ENCODE results near the gene GPAM. TPM values are rescaled to one million over a fixed set of nuclear protein-coding genes. Genes with fewer than 3 reads are reported as not detected.
"Not testable (repeated sequence)": the region's sequence is repeated elsewhere in the genome, so short reads cannot be mapped to it uniquely, and the experiment has no call there.

The GPAM gene
- total RNA-seq, 4 donors from 2014 or later = 6.9 to 15.1 (median 10.9) TPM

DNA sequence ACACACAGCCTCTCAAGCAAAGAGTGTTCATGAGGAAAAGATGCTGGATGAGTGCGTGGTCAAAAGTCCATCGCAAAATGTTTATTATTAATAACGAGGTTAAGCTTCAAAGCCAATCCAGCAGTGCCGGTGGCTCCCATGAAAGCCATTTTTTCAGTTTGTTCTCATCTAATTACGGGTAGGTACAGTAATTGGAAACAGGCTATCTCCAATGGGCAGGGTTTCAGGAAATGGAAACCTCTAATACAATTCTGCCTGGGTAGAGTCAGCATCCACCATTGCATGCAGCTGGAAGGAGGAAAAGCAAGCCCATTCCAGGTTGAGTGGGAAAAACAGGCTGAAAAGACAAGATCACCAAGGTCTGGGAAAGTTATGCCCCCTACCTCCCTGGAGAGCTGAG, 57.4 kb downstream of the GPAM start:
- 49 to 66% methylated on average over 5 of the region's 5 CpGs for WGBS, 2 donors (ENCODE audit: low coverage in 1 of 2)
- ATAC-seq = no peak
- no peak overlapping the region for H3K4me3 ChIP-seq
- no peaks in the 10 kb centered on the region for H3K27me3 ChIP-seq
- H3K4me1 ChIP-seq = no peaks in the 10 kb centered on the region
- H3K27ac ChIP-seq = no peak overlapping the region
- no peaks in the 10 kb centered on the region for H3K36me3 ChIP-seq
- no peaks in the 10 kb centered on the region for H3K9me3 ChIP-seq
- TF ChIP-seq, protein P1, sequence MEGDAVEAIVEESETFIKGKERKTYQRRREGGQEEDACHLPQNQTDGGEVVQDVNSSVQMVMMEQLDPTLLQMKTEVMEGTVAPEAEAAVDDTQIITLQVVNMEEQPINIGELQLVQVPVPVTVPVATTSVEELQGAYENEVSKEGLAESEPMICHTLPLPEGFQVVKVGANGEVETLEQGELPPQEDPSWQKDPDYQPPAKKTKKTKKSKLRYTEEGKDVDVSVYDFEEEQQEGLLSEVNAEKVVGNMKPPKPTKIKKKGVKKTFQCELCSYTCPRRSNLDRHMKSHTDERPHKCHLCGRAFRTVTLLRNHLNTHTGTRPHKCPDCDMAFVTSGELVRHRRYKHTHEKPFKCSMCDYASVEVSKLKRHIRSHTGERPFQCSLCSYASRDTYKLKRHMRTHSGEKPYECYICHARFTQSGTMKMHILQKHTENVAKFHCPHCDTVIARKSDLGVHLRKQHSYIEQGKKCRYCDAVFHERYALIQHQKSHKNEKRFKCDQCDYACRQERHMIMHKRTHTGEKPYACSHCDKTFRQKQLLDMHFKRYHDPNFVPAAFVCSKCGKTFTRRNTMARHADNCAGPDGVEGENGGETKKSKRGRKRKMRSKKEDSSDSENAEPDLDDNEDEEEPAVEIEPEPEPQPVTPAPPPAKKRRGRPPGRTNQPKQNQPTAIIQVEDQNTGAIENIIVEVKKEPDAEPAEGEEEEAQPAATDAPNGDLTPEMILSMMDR (IDR thresholded peaks at IDR 0.05) = no peak

DNA sequence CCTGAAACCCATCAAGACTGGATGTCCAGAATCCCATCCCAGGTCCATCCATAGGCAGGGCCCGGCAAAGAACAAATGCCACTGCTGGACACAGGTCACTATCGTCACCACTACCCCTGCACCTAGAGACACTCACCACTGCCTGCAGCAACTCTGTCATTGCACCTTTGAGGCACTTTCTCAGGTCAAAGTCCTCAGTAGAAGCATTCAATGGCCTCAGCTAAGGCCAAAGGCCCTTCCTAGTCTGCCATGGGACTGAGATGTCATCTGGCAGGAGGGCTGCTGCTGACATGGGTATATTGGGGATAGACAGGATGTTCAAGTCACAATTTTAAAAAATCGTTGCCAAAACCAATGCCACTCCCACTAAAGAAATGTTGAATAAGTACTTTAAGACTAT, 58.7 kb downstream of the GPAM start:
- no peaks in the 10 kb centered on the region for H3K9me3 ChIP-seq
- ATAC-seq = no peak
- no peaks in the 10 kb centered on the region for H3K27me3 ChIP-seq
- TF ChIP-seq, protein P1 (IDR thresholded peaks at IDR 0.05) = no peak
- TF ChIP-seq POLR2A (IDR thresholded peaks at IDR 0.05) (no peak), EP300 (IDR thresholded peaks at IDR 0.05) (no peak), POLR2AphosphoS5 (IDR thresholded peaks at IDR 0.05) (no peak)
- H3K4me3 ChIP-seq = no peak overlapping the region
- no peaks in the 10 kb centered on the region for H3K36me3 ChIP-seq
- H3K4me1 ChIP-seq = no peaks in the 10 kb centered on the region
- H3K27ac ChIP-seq = no peak overlapping the region
- 83 to 97% methylated on average over 1 to 3 of the region's 3 CpGs for WGBS, 2 donors (ENCODE audit: low coverage in 1 of 2)

DNA sequence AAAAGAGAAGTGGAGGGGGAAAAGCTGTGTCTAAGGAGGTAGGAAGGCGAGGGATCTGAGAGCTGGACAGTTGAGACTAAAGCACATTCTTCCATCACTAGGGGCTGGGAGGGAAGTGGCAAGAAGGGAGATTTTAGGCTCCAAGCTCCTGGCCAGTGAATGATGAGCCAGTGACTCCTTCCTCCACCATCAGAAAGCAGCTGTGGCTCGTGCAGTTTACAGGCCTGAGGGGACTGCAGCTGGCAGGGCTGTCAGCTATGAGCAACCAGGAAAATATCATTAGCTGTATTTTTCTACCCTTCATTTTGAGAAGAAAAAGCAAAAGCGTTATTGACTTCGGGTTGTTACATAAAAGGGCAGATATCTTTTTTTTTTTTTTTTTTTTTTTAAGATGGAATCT, 60.7 kb downstream of the GPAM start:
- no peak overlapping the region for H3K27ac ChIP-seq
- no peaks in the 10 kb centered on the region for H3K9me3 ChIP-seq
- H3K27me3 ChIP-seq = no peaks in the 10 kb centered on the region
- no peaks in the 10 kb centered on the region for H3K36me3 ChIP-seq
- WGBS, 2 donors (ENCODE audit: low coverage in 1 of 2) = 57 to 63% methylated on average over 3 to 4 of the region's 4 CpGs
- H3K4me1 ChIP-seq = no peaks in the 10 kb centered on the region
- TF ChIP-seq POLR2A (IDR thresholded peaks at IDR 0.05) (no peak), EP300 (IDR thresholded peaks at IDR 0.05) (no peak), POLR2AphosphoS5 (IDR thresholded peaks at IDR 0.05) (no peak)
- TF ChIP-seq, protein P1 (IDR thresholded peaks at IDR 0.05) = no peak
- H3K4me3 ChIP-seq = no peak overlapping the region
- ATAC-seq = no peak

DNA sequence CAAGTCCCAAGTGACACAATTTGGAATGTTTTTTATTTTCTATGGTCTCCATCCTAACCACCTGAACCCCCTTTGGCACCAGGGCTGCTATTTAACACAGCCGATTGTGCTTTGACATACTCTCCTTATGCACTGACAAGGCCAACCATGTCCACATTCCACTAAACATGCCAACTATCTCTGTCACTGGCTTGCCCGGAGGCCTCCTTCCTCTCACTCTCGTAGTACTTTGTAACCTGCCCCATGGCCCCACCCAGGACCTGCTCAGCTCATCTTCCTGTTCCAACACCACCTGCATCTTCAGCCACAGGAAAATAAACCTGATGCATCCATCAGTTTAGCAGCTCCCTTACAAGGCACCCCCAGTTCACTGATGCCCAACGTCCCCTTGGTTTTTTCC, 63.1 kb downstream of the GPAM start:
- Histone ChIP-seq H3K4me3 (no peak overlapping the region), H3K27me3 (no peaks in the 10 kb centered on the region), H3K36me3 (no peaks in the 10 kb centered on the region), H3K9me3 (no peaks in the 10 kb centered on the region), H3K4me1 (no peaks in the 10 kb centered on the region), H3K27ac (no peak overlapping the region)
- TF ChIP-seq, protein P1 (IDR thresholded peaks at IDR 0.05) = no peak
- no peak for TF ChIP-seq POLR2A (IDR thresholded peaks at IDR 0.05)
- no peak for TF ChIP-seq EP300 (IDR thresholded peaks at IDR 0.05)
- no peak for TF ChIP-seq POLR2AphosphoS5 (IDR thresholded peaks at IDR 0.05)
- WGBS, 2 donors (ENCODE audit: low coverage in 1 of 2) = 71 to 87% methylated on average over 4 of the region's 4 CpGs
- ATAC-seq = no peak

DNA sequence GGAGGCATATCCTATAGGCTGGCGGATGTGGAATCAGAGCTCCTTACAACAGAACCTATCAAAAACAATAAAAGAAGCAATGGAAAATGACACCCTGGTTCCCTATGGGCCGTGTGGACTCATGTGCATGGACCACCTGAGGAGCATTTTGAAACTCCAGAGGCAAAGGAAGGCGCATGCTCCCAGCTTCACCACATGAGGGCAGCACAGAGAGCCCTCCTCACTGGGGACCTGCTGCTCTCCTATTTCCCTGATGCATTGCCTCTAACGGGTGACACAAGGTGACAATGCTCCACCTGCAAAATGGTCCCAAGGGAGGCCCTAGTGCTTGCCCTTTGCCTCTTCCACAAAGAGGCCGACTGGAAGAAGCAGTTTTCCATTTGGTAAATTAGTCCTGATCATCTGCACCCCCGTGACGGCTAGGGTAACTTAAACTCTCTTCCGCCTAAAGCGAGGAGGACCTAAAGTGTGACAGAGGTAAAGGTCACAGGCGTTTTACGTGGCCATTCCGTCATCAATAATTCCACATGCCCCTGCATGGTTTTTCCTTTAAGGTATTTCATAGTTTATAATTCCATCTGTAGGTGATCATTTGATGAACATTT, 67.7 kb downstream of the GPAM start:
- TF ChIP-seq, protein P1 (IDR thresholded peaks at IDR 0.05) = peak in 2 of 4 experiments; percentile 24 to 54
- TF ChIP-seq POLR2A (IDR thresholded peaks at IDR 0.05) (no peak), POLR2AphosphoS5 (IDR thresholded peaks at IDR 0.05) (no peak)
- no peak for ATAC-seq
- 65 to 73% methylated on average over 11 to 12 of the region's 12 CpGs for WGBS, 2 donors (ENCODE audit: low coverage in 1 of 2)

DNA sequence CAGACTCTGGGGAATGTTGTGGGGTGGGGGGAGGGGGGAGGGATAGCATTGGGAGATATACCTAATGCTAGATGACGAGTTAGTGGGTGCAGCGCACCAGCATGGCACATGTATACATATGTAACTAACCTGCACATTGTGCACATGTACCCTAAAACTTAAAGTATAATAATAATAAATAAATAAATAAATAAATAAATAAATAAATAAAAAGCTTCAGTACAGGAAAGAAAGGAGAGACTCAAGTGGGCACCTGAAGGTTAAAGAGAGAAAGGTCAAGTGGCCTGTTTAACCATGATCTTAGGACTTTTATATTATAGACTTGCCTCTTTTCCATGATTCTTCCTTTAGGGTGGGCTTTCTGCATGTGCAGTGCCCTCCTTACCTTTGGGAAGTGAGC, 73.8 kb downstream of the GPAM start:
- H3K9me3 ChIP-seq, H3K4me3 ChIP-seq, H3K27me3 ChIP-seq, ATAC-seq, H3K27ac ChIP-seq, H3K36me3 ChIP-seq, H3K4me1 ChIP-seq: not testable (repeated sequence)
- WGBS, 2 donors (ENCODE audit: low coverage in 1 of 2) = 67% methylated on average over 2 of the region's 2 CpGs; no CpG with 5 or more reads in 1 of the 2 donors

More for the DNA sequence above, 67.7 kb downstream of the GPAM start:
- Histone ChIP-seq H3K27ac (no peak overlapping the region), H3K27me3 (no peaks in the 10 kb centered on the region), H3K4me1 (no peaks in the 10 kb centered on the region), H3K36me3 (no peaks in the 10 kb centered on the region), H3K4me3 (no peak overlapping the region), H3K9me3 (no peaks in the 10 kb centered on the region)

All from gastroesophageal sphincter (tissue), 4 donors.